GM19239 (cell line): ENCODE results near the gene GPR157.
"Not testable (repeated sequence)": the region's sequence is repeated elsewhere in the genome, so short reads cannot be mapped to it uniquely, and the experiment has no call there.

ENCODE experiments used
- DNase-seq: peaks from one replicate; pipeline ENCODE4 v3.0.0; 2011; ENCODE audit warnings: low spot score; ENCODE audit not compliant: insufficient read length
- FAIRE-seq: peaks from 2 replicates; lab custom pipeline; 2011; peaks lifted over from hg19 to GRCh38; lab: Jason Lieb, UNC

The GPR157 gene

DNA sequence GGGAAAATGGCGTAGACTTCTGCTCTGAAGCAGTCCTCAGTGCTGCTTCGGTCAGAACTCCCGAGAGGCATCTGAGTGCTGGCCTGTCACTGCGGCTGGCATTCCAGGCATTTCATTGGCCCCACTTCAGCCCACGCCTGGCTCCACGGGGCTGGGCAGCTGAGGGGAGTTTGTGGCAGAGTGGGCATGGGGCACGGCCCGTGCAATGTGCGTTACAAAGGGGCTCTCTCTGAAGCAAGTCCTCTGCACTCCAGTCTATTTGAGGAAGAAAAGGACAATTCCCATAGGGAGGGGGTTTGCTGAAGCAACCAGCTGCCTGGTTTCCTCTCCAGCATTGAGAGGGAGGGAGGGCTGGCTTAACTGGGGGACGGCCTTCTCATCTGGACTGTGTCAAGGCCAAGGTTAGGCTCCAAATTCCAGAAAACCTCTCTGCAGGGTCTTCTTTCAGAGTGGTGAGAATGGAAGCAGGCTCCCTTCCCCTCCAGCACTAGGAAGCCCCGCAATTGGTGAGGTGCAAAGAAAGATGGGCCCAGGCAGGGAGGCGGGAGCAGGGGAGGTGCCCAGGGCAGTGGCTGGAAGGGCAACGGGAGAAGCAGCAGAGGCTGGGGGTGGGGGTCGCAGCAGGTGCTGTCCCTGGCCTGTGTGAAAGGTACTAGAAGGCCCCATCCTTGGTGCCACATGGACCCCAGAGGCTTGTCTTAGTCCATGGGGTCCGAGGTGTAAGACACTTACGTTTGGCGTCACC is 21.1 kb upstream of the GPR157 start:
- FAIRE-seq, result no peak

DNA sequence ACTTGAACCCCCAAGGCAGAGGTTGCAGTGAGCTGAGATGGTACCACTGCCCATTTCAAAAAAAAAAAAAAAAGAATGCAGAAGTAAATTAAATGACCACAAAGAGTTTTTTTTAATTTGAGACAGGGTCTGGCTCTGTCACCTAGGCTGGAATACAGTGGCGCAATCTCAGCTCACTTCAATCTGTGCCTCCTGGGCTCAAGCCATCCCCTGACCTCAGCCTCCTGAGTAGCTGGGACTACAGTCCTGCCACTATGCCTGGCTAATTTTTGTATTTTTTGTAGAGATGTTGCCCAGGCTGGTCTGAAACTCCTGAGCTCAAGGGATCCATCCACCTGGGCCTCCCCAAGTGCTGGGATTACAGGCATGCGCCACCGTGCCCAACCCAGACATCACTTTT is 20.2 kb upstream of the GPR157 start:
- no peak for DNase-seq
- FAIRE-seq, result no peak

More for the DNA sequence above, 21.1 kb upstream of the GPR157 start:
- no peak for DNase-seq

DNA sequence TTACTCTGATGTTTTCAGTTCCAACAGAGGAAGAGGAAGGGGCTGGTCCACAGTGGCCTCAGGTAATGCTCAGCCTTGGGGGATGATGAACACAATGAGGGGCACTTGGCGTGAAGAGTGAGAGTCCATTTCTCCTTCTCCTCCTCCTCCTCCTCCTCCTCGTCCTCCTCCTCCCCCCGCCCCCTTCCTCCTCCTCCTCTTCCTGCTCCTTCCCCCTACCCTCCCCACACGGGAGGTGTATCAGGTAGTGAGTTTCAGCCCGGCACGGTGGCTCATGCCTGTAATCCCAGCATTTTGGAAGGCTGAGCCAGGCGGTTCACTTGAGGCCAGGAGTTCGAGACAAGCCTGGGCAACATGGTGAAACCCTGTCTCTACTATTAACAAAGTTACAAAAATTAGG is 17.3 kb upstream of the GPR157 start:
- no peak for FAIRE-seq
- DNase-seq, result no peak

DNA sequence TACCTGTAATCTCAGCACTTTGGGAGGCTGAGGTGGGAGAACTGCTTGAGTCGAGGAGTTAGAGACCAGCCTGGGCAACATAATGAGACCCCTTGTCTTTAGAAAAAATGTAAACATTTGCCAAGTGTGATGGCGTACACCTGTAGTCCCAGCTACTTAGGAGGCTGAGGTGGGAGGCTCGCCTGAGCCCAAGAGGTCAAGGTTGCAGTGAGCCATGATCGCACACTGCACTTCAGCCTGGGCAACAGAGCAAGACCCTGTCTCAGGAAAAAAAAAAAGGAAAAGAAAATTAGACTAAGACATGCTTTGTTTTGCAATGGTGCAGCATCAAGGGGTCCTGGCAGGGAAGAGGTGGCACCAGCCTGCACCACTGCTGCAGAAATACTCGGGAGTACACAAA is 16.8 kb upstream of the GPR157 start:
- FAIRE-seq (no peak), DNase-seq (no peak)

DNA sequence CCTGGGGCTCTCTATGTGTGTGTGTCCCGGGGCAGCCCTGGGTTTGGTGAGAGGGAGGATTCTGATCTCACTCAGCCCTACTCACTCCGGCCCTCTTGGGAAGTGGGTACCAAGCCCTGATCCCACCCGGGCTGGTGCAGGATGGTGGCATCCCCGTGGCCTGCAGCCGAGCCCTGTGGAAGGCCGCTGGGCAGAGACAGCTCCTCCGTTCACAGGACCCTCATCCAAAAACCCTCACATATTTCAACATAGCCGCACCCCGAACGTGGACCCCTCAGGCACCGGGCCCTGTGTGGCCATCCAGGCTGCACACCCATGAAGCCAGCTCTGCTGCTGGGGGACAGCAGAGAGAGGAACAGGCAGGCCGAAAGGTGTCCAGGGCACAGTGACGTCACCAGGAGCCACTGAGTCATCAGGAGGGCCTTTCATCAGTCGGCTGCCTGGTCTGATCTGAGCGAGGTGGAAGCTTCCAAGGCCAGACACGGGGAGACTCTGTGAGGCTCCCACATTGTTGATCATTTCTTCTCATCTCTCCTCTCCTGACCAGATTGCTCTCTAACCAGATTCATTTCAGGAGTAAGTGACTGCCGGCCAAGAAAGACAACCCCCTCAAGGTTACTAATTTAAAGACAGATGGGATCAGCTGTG is 16.2 kb upstream of the GPR157 start:
- FAIRE-seq (no peak), DNase-seq (no peak)

DNA sequence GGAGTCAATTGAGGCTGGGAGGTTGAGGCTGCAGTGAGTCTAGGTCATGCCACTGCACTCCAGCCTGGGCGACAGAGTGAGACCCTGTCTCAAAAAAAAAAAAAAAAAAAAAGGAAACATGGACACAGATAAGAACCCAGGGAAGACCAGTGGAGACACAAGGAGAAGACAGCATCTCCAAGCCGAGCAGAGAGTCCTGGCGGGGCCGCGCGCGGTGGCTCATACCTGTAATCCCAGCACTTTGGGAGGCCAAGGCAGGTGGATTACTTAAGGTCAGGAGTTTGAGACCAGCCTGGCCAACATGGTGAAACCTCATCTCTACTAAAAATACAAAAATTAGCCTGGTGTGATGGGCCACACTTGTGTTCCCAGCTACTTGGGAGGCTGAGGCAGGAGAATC is 15.6 kb upstream of the GPR157 start:
- not testable (repeated sequence) for DNase-seq, FAIRE-seq

DNA sequence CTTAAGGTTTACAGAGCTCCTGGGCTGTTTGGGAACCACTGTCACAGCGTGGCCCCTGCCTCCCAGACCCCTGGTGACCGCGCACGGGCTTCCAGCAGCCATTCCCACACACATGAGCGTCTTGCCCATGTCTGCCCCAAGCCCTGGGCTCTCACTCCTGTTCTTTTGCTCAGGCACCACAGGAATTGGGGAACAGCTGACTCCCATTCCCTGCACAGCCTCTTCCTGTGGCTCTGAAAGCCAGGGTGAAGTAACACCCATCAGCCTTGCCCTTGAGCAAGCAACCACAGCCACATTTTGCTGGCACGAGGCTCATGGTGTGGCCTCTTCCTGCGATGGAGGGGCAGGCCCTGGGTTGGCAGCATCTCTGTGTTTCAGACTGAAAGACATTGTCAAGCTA is 14.3 kb upstream of the GPR157 start:
- DNase-seq, result no peak

DNA sequence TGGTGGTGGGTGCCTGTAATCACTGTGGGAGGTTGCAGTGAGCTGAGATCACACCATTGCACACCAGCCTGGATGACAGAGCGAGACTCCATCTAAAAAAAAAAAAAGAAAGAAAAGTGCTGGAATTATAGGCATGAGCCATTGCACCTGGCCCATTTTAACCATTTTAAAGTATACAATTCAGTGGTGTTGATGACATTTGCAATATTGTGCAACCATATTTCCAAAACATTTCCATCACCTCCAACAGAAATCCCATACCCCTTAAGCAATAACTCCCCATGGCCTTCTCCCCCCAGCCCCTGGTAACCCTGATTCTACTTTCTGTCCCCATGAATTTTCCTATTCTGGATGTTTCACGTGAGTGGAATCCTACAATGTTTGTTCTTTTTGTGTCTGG is 11.0 kb upstream of the GPR157 start:
- no peak for FAIRE-seq
- DNase-seq, result no peak

More for the DNA sequence above, 14.3 kb upstream of the GPR157 start:
- no peak for FAIRE-seq

DNA sequence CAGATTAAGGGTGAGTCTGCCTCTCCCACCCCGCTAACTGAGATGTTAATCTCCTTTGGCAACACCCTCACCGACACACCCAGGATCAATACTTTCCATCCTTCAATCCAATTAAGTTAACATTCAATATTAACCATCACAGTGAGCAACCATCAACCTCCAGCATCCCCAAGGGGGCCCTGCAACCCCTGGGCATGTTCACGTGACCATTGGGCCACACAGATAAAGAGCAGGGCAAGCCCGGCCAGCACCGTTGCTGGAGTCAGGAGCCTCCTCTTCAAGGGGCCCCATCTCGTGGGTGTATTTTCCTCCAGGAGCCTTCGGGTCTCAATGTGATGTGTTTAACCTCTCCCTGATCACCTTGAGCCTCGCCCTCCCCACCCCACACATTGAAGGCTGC is 8.0 kb upstream of the GPR157 start:
- DNase-seq (no peak), FAIRE-seq (no peak)

DNA sequence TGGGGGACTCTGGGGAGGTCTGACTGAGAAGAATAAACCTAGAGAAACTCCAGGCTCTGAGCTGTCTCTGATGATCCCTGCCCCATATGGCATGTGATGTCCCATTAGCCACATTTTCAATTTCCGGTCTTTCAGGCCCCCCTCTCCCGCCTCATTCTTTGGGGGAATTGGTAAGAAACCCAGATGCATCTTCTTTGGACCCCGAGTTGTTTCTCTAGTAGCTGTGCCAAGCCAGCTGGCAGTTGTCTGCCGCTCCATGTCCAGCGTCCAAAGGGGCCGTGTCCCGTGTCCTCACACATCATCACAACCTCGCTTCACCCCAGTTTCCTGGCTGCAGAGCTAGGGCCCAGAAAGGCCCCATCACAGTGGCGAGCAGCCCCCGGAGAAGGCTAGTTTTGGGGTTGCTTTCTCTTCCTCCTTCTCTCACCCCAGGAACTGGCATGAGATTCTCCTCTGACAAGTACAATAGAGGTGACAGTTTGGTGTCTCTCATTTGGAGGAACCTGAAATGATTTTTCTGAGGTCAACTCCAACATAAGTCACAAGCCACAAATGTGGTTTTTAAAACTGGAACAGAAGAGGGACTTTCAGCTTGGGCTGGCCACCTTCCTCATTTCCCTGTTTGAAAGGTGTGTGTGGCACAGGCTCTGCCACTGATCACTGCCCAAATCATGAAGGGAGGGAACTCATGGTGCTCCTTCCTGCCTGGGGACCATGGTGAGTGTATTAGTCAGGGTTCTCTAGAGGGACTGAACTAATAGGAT is 6.4 kb upstream of the GPR157 start:
- FAIRE-seq (peak; percentile 49), DNase-seq (no peak)

DNA sequence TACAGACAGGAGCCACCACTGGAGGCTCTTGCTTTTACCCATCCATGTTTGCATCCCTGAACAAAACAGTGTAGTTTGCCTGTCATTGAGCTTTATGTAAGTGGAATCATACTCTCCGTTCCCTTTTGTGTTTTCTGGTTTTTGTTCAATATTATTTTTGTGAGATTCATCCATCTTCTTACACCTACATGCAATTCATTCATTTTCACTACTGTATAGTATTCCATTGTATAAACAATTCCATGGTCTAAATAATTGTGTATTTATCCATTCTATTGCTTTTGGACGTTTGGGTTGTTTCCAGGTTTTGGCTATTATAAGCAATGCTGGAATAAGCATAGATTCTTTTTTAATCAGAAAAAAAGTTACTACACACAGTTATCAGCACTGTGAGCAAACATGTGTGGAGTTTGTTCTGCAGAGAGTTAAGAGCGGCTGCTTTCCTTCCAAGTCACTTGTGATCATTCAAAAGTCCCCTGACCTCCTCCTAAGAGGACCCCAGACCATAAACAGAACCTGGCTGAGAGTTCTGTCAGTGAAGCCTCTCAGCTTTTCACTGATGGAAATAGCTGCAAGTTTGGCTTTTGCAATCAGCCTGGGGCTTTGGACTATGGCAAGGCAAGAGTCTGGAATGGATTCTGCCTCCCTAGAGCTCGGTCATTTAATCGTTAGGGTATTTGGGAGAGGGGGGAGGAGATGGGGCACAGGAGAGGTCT is 5.1 kb upstream of the GPR157 start:
- no peak for DNase-seq
- FAIRE-seq, result no peak

DNA sequence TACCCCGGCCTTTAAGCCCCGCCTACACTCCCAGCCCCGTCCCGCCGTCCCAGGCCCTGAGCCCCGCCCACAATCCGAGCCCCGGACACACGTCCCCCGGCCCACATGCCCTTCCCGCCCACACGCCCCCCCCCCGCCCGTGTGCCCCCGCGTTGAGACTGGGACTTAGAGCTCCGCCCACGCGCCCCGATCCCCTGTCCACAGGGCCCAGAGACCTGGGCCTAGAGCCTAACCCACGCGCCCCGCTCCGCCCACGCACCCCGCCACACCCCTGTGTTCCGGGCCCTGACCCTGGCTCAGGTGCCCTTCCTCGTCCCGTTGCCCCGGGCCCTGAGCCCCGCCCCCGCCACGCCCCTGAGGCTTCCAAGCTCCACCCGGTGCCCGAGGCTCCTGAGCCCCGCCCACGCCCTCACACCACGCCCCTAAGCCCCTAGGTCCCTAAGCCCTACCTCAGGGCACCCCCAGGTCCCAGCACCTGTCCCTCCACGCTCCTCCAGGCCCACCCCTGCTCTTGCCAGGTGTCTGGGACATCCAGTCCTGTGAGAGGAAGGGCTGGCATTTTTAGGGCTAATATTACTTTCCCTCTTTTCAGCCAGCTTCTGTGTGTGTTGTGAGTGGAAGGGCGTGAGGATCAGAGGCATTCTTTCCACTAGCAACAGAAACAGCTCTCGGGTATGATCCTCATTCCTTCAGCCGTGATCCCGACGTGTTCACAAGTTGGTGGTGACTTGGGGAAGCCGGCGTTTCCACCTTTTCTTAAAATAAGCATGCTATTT is 552 bp upstream of the GPR157 start:
- peak; percentile 69 for FAIRE-seq
- DNase-seq, result peak; percentile 81

DNA sequence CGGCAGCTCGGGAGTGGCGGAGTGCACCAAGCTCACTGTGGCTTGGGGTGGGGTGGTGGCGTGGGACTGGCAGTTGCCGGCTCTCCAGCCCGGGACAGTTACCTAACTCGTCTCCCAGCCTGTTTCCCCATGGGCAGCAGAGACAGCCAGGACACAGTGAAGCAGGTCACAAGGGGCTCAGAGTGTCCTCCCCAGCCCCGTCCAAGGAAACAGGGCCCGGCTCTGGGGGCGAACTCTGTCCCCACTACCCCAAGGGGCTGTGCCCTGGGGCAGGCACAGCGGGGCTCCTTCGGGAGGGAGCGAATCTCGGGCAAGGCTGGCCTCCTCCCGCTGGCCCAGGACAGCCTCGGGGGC is 759 bp downstream of the GPR157 start:
- DNase-seq (no peak), FAIRE-seq (no peak)

DNA sequence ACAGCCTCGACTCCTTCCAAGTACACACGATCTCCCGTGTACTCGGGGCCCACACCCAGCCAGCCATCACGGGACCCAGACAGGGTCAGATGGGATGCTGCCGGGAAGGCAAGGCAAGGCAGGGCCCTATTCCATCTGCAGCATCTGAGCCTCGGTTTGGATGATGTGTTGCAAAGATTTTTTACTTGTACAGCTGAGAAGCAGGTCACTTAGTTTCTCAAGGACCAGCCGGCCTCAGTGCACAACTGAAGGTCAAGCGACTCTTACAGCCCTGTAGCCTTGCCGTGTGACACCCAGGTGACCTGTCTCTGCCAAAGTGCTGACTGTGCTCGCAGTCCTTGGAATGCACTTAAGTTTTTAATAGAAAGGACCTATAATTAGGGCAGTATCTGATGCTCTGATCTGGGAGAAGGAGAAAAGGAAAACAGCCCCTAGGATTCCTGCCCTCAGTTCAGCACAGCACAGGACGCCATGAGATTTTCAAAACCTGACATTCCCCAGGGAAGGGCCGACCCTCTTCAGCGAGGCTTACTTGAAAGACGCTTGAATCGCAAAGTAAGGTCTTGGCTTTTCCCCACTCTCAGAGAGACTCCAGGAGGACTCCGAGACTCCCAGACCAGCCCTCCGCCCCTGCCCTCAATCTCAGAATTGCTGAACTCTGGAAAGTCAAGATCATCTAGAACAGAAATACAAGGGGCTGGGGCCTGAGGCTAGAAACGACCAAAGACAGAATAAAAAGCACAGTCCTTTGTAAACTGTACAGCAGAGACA is 1.3 kb downstream of the GPR157 start:
- no peak for FAIRE-seq
- DNase-seq, result no peak

DNA sequence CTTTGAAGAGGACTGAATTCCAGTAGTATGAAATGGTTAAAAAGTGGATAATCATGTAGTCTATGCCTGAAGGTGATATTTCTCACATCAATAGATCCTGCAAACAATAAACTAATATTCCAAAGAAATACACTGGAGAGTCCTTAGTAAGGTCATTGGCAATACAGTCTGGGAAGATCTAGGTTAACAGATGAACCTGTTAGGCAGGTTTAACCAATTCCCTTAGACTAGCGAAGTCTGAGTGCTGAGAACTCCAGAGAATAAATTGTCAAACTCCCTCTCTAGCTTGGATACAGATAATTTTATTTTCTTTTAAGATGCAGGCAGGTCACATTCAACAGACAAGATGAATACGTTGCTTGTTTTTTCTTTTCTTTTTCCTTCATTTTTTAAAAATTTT is 2.4 kb downstream of the GPR157 start:
- FAIRE-seq, result no peak
- no peak for DNase-seq

DNA sequence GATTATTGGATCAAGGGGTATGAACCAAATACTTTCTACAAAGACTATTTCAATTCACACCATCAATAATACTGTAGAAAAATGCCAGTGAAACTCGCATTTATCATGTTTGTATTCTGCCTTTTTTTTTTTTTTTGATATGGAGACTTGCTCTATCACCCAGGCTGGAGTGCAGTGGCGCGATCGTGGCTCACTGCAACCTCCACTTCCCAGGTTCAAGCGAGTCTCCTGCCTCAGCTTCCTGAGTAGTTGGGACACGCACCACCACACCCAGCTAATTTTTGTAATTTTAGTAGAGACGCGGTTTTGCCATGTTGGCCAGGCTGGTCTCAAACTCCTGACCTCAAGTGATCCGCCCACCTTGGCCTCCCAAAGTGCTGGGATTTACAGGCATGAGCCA is 3.1 kb downstream of the GPR157 start:
- FAIRE-seq, DNase-seq: not testable (repeated sequence)

DNA sequence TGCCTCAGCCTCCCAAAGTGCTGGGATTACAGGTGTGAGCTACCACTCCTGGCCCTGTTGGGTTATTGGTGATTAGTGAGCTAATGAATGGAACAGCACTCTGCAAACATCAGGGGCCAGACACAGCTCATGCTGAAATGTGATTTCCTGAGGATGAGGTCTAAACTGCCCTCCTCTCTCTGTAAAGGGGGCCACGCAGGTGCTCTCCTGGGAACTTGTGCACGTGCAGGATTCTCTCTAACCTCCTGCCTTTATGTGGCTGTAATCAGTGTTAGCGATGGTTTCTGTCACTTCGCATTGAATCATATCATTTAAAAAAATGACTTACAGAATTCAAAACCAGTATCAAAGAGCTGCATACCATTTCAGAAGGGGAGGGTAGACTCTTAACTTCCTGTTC is 3.6 kb downstream of the GPR157 start:
- DNase-seq, result no peak
- FAIRE-seq, result no peak

DNA sequence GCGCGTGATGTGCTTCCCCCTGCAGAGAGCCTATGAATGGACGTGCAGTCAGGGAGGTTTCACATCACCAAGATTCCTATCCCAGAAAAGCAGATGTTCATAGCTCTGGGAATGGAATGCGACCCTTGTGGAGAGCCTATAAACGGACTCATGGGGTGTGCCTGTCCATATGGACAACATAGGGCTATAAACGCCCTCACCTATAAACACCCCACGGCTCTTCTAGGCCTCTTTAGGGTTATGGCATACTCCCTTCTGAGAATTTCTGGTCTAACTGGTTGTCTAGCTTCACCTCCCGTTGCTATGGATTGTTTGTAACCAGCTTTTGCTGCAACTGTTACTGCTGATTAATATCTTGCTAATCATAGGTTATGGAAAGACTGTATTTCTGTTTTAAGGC is 4.5 kb downstream of the GPR157 start:
- FAIRE-seq, DNase-seq: not testable (repeated sequence)

DNA sequence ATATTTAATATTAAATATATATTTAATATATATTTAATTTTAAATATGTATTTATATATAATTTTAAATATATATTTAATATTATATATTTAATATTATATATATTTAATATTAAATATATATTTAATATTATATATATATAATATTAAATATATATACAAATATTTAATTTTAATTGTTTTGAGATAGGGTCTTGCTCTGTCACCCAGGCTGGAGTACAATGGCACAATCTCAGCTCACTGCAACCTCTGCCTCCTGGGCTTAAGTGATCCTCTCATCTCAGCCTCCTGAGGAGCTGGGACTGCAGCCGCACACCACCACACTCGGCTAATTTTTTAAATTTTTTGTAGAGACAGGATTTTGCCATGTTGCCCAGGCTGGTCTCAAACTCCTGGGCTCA is 5.2 kb downstream of the GPR157 start:
- DNase-seq, FAIRE-seq: not testable (repeated sequence)
